GM12878 (cell line): ENCODE data around the gene PHOSPHO1. TPM values are rescaled to one million over a fixed set of nuclear protein-coding genes. Genes with fewer than 3 reads are reported as not detected.

Experiments
- ATAC-seq: fragments of 200-7000 bp; cut with Tn5 transposase; 3 replicates; pipeline ENCODE4 v1.9.1; 2020; ENCODE audit warnings: mild to moderate bottlenecking, moderate library complexity
- BruUV-seq: library from RNA; stranded (reverse); fragments of 400-500 nt; replicated peaks from 2 replicates; lab custom pipeline; 2021; lab: Mats Ljungman, UMichigan
- CTCF ChIA-PET: fragments of 300-600 bp; sonication (Branson Sonifier 250); formaldehyde crosslinking; extraction: SDS; loops from one replicate; lab custom pipeline; 2021; ENCODE audit warnings: inconsistent platforms; lab: Yijun Ruan, JAX
- POLR2A ChIA-PET: fragments of 350-600 bp; formaldehyde crosslinking; extraction: SDS; loops from one replicate; lab custom pipeline; 2021; ENCODE audit warnings: inconsistent platforms; lab: Charles Lee
- RAD21 ChIA-PET: fragments of 300-600 bp; sonication (Branson Sonifier 250); formaldehyde crosslinking; loops from one replicate; lab custom pipeline; 2023; ENCODE audit warnings: antibody characterized with exemption; ENCODE audit not compliant: unreplicated experiment; lab: Charles Lee
- SMC1A ChIA-PET: fragments of 300-600 bp; sonication (Branson Sonifier 250); formaldehyde crosslinking; loops from one replicate; lab custom pipeline; 2023; ENCODE audit not compliant: unreplicated experiment, uncharacterized antibody; lab: Charles Lee
- DNase-seq: peaks from one replicate; pipeline ENCODE4 v3.0.0-alpha.2; 2011; ENCODE audit warnings: low read depth, low spot score
- FAIRE-seq: peaks from 3 replicates; lab custom pipeline; 2011; peaks lifted over from hg19 to GRCh38; lab: Jason Lieb, UNC
- H2AFZ ChIP-seq: 2 replicates; pipeline ENCODE4 v1.6.0; 2011; ENCODE audit warnings: low read depth, low read length, control low read depth; ENCODE audit not compliant: control insufficient read depth
- H3K27ac ChIP-seq: 2 replicates; pipeline ENCODE4 v1.5.1; 2011; ENCODE audit warnings: control low read depth; ENCODE audit not compliant: control insufficient read depth, insufficient read depth
- H3K27me3 ChIP-seq, 2 experiments: replicated peaks in 1 of 2; 2 replicates each; pipeline versions ENCODE4 v1.6.0 to v1.6.1; 2011; ENCODE audit warnings: low read length in 1 of 2; ENCODE audit not compliant: control insufficient read depth in 2 of 2, insufficient read depth in 2 of 2
- H3K36me3 ChIP-seq, 2 experiments: 2 replicates each; pipeline ENCODE4 v1.5.1; 2011; ENCODE audit warnings: low read length in 1 of 2; ENCODE audit not compliant: control insufficient read depth in 2 of 2, insufficient read depth in 2 of 2
- H3K4me1 ChIP-seq: 2 replicates; pipeline ENCODE4 v1.6.1; 2011; ENCODE audit warnings: mild to moderate bottlenecking, low read length, moderate library complexity, mixed read lengths; ENCODE audit not compliant: control insufficient read depth, insufficient read depth
- H3K4me2 ChIP-seq: 2 replicates; pipeline ENCODE4 v1.6.0; 2011; ENCODE audit warnings: control low read depth; ENCODE audit not compliant: control insufficient read depth, insufficient read depth
- H3K4me3 ChIP-seq: fragments of 200-600 bp; sonication (generic); 2 replicates; pipeline ENCODE4 v1.5.1; 2016
- H3K79me2 ChIP-seq: 2 replicates; pipeline ENCODE4 v1.6.0; 2011; ENCODE audit warnings: low read length; ENCODE audit not compliant: control insufficient read depth, insufficient read depth
- H3K9ac ChIP-seq: 2 replicates; pipeline ENCODE4 v1.8.0; 2011; ENCODE audit warnings: low read length, control low read depth, mixed read lengths; ENCODE audit not compliant: control insufficient read depth, insufficient read depth
- H3K9me3 ChIP-seq: replicated peaks from 3 replicates; pipeline ENCODE4 v1.5.1; 2011; ENCODE audit warnings: mild to moderate bottlenecking, low read length; ENCODE audit not compliant: control insufficient read depth, insufficient read depth
- H4K20me1 ChIP-seq: 2 replicates; pipeline ENCODE4 v1.6.0; 2011; ENCODE audit not compliant: control insufficient read depth, insufficient read depth
- CBX5 ChIP-seq: sonication (generic); IDR thresholded peaks from 2 replicates; pipeline ENCODE4 v1.6.1; 2016; ENCODE audit warnings: low read depth, moderate library complexity, mild to moderate bottlenecking, inconsistent platforms
- CHD1 ChIP-seq: IDR thresholded peaks from 2 replicates; pipeline ENCODE4 v1.6.1; 2012; ENCODE audit warnings: low read depth, low read length, improper control_type of control experiment
- EP300 ChIP-seq, 2 experiments: fragments of 150-350 bp in 1 of 2; IDR thresholded peaks; 2 replicates each; pipeline ENCODE4 v1.6.1; 2011 to 2012; ENCODE audit warnings: low read depth in 2 of 2, low read length in 2 of 2, borderline replicate concordance in 1 of 2, improper control_type of control experiment in 1 of 2, inconsistent platforms in 1 of 2; ENCODE audit not compliant: control insufficient read depth in 1 of 2
- ETV6 ChIP-seq, 2 experiments: fragments of 450-650 bp in 1 of 2; IDR thresholded peaks in 1 of 2; conservative IDR thresholded peaks in 1 of 2; 2 replicates each; pipeline ENCODE4 v1.6.1; 2014; ENCODE audit warnings: antibody characterized with exemption in 1 of 2, borderline replicate concordance in 1 of 2, low read depth in 1 of 2, mild to moderate bottlenecking in 1 of 2, moderate library complexity in 1 of 2
- EZH2 ChIP-seq: IDR thresholded peaks from 2 replicates; pipeline ENCODE4 v1.6.1; 2012; ENCODE audit warnings: low read depth, mild to moderate bottlenecking, control low read depth, inconsistent platforms, low read length, borderline replicate concordance; ENCODE audit not compliant: control insufficient read depth
- HCFC1 ChIP-seq: fragments of 150-350 bp; IDR thresholded peaks from 2 replicates; pipeline ENCODE4 v1.6.1; 2014; ENCODE audit warnings: low read length
- KLF5 ChIP-seq: fragments of 450-650 bp; IDR thresholded peaks from 2 replicates; pipeline ENCODE4 v1.6.1; 2014; ENCODE audit warnings: mild to moderate bottlenecking; ENCODE audit not compliant: partially characterized antibody
- SMC3 ChIP-seq: IDR thresholded peaks from 2 replicates; pipeline ENCODE4 v1.6.1; 2011; ENCODE audit warnings: low read length, improper control_type of control experiment, borderline replicate concordance
- YBX1 ChIP-seq: fragments of 450-650 bp; IDR thresholded peaks from 2 replicates; pipeline ENCODE4 v1.6.1; 2016; ENCODE audit warnings: antibody characterized with exemption
- ZNF622 ChIP-seq: fragments of 450-650 bp; IDR thresholded peaks from 2 replicates; pipeline ENCODE4 v1.6.1; 2017; ENCODE audit warnings: mild to moderate bottlenecking, inconsistent platforms
- WGBS: methylation state at CpG from one replicate; pipeline ENCODE4 v1.1.6; 2016; ENCODE audit warnings: low lambda C conversion rate; ENCODE audit not compliant: insufficient replicate concordance, insufficient coverage; ENCODE audit errors: missing lambda C conversion rate; 5-methylcytosine and 5-hydroxymethylcytosine counted together
- in situ Hi-C: fragments of 300-500 bp; cut with MboI; formaldehyde crosslinking; loops from 9 replicates; pipeline ENCODE4 v1.14.3; 2018; ENCODE audit warnings: mixed read lengths
- intact Hi-C: fragments of 100-400 bp; cut with micrococcal nuclease; formaldehyde crosslinking; loops from one replicate; pipeline ENCODE4 v1.14.2; 2022; ENCODE audit not compliant: unreplicated experiment
- polyA plus RNA-seq, 11 experiments: library from polyadenylated mRNA; depleted of rRNA in 4 of 11; unstranded in 6 of 11; stranded (reverse) in 5 of 11; fragments of >200 nt; fragmentation: Nextera tagmentation in 4 of 11; fragmentation: Illumina TruSeq in 1 of 11; extraction: Ambion mirVana in 4 of 11; extraction: Trizol in 1 of 11; gene quantifications; 1 replicate in 1 of 11; 2 replicates in 10 of 11; pipeline versions ENCODE4 v1.2.1 to v1.2.3, GENCODE V29; 2011 to 2016; ENCODE audit warnings: inconsistent platforms in 2 of 11, missing spikeins in 2 of 11, low read depth in 1 of 11
- total RNA-seq, 4 experiments: library from RNA; depleted of rRNA in 3 of 4; stranded (reverse); fragments of >200 nt in 3 of 4; fragmentation: Illumina TruSeq in 1 of 4; extraction: Trizol in 1 of 4; gene quantifications; 2 replicates each; pipeline versions ENCODE4 v1.2.1 to v1.2.3, GENCODE V29; 2013 to 2021
- TF ChIP-seq, protein P1 (sequence below): IDR thresholded peaks from 2 replicates; pipeline ENCODE4 v1.6.1; 2011; ENCODE audit warnings: mild to moderate bottlenecking, low read depth, low read length, moderate library complexity; ENCODE audit not compliant: insufficient replicate concordance
- TF ChIP-seq, protein P2 (sequence below): fragments of 450-650 bp; IDR thresholded peaks from 2 replicates; pipeline ENCODE4 v1.6.1; 2016; ENCODE audit warnings: mild to moderate bottlenecking
- TF ChIP-seq, protein P3 (sequence below): fragments of 450-650 bp; IDR thresholded peaks from 2 replicates; pipeline ENCODE4 v1.6.1; 2017; ENCODE audit warnings: low read depth, mild to moderate bottlenecking, moderate library complexity

PHOSPHO1 gene
- total and polyA plus RNA-seq, 10 of the 15 experiments (the other 5 are each of a cell fraction or from before 2014, with no cell fraction given), result 0.03 to 1.5 (median 0.16) TPM; not detected in 2

DNA sequence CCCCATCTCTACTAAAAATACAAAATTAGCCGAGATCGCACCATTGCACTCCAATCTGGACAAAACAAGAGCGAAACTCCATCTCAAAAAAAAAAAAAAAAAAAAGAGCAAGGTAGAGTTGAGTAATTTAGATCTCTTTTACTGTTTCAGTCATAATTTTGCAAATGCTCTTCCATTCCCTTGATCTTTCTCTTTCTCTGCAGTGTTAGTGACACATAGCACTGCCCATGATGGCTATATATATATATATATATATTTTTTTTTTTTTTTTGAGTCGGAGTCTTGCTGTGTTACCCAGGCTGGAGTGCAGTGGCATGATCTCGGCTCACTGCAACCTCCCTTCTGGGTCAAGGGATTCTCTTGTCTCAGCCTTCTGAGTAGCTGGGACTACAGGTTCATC is 12.2 kb upstream of the PHOSPHO1 start:
- ChIA-PET POLR2A (interaction anchor here (0.6 kb wide), 1 partner anchor 16 kb away, joined by 3 read pairs; no protein-coding TSS in a partner anchor), CTCF (interaction anchor here (0.6 to 2.5 kb wide), 2 partner anchors 15 to 49 kb away, joined by 3 to 7 read pairs; no protein-coding TSS in a partner anchor), RAD21 (no interaction called here), SMC1A (no interaction called here)
- no peak for ATAC-seq
- Histone ChIP-seq H3K27ac (no peak overlapping the region), H3K4me1 (no peaks in the 10 kb centered on the region), H3K9me3 (no peaks in the 10 kb centered on the region), H3K27me3 (peaks cover 0 to 2% of the 10 kb centered on the region in 2 experiments; a peak in 1 of 4 replicates), H3K4me3 (no peak overlapping the region), H3K4me2 (no peak overlapping the region), H2AFZ (no peak overlapping the region), H4K20me1 (no peaks in the 10 kb centered on the region), H3K79me2 (no peaks in the 10 kb centered on the region), H3K9ac (no peak overlapping the region), H3K36me3 (no peaks in the 10 kb centered on the region)
- intact Hi-C loops (no loop called here), in situ Hi-C loops (no loop called here)
- no peak for FAIRE-seq
- BruUV-seq, result no TSS peak
- no peak for DNase-seq
- WGBS, result 26% methylated on average over 2 of the region's 5 CpGs
- TF ChIP-seq EZH2 (no peak), KLF5 (no peak), ZNF622 (no peak), CBX5 (no peak), CHD1 (no peak), SMC3 (no peak), YBX1 (no peak), HCFC1 (no peak), ETV6 (conservative IDR thresholded peaks at IDR 0.05 in 1 of 2, IDR thresholded peaks at IDR 0.05 in 1 of 2; ENCODE audit: borderline replicate concordance in 1 of 2, low read depth in 1 of 2) (no peak), EP300 (IDR thresholded peaks at IDR 0.05; ENCODE audit: borderline replicate concordance in 1 of 2, control insufficient read depth in 1 of 2, low read depth in 2 of 2, low read length in 2 of 2) (no peak)
- TF ChIP-seq, protein P1, sequence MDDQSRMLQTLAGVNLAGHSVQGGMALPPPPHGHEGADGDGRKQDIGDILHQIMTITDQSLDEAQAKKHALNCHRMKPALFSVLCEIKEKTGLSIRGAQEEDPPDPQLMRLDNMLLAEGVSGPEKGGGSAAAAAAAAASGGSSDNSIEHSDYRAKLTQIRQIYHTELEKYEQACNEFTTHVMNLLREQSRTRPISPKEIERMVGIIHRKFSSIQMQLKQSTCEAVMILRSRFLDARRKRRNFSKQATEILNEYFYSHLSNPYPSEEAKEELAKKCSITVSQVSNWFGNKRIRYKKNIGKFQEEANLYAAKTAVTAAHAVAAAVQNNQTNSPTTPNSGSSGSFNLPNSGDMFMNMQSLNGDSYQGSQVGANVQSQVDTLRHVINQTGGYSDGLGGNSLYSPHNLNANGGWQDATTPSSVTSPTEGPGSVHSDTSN, result no peak
- TF ChIP-seq, protein P2, sequence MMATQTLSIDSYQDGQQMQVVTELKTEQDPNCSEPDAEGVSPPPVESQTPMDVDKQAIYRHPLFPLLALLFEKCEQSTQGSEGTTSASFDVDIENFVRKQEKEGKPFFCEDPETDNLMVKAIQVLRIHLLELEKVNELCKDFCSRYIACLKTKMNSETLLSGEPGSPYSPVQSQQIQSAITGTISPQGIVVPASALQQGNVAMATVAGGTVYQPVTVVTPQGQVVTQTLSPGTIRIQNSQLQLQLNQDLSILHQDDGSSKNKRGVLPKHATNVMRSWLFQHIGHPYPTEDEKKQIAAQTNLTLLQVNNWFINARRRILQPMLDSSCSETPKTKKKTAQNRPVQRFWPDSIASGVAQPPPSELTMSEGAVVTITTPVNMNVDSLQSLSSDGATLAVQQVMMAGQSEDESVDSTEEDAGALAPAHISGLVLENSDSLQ, result no peak
- TF ChIP-seq, protein P3, sequence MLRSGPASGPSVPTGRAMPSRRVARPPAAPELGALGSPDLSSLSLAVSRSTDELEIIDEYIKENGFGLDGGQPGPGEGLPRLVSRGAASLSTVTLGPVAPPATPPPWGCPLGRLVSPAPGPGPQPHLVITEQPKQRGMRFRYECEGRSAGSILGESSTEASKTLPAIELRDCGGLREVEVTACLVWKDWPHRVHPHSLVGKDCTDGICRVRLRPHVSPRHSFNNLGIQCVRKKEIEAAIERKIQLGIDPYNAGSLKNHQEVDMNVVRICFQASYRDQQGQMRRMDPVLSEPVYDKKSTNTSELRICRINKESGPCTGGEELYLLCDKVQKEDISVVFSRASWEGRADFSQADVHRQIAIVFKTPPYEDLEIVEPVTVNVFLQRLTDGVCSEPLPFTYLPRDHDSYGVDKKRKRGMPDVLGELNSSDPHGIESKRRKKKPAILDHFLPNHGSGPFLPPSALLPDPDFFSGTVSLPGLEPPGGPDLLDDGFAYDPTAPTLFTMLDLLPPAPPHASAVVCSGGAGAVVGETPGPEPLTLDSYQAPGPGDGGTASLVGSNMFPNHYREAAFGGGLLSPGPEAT, result no peak
